ENCODE results near the gene MYOG.

MYOG gene

GRCh38 chr1:203090421-203091198, 4.8 kb upstream of the MYOG start:
- no peak for DNase-seq (ENCODE audit: low spot score)

GRCh38 chr1:203089651-203090045, 3.8 kb upstream of the MYOG start:
- DNase-seq (ENCODE audit: low spot score): no peak

- no peak for DNase-seq (ENCODE audit: low spot score)
These were observed 3.3 kb upstream of the MYOG start for GRCh38 chr1:203089001-203089650.

GRCh38 chr1:203088441-203088840, 2.6 kb upstream of the MYOG start:
- DNase-seq (ENCODE audit: low spot score): no peak

- no peak for DNase-seq (ENCODE audit: low spot score)
These were observed 1.4 kb upstream of the MYOG start for GRCh38 chr1:203086992-203087763.

- DNase-seq (ENCODE audit: low spot score): no peak
These were observed 954 bp downstream of the MYOG start for GRCh38 chr1:203084588-203085527.

GRCh38 chr1:203083463-203083921, 2.3 kb downstream of the MYOG start:
- no peak for DNase-seq (ENCODE audit: low spot score)

- no peak for DNase-seq (ENCODE audit: low spot score)
These were observed 3.0 kb downstream of the MYOG start for GRCh38 chr1:203082571-203083462.

GRCh38 chr1:203082231-203082505, 3.6 kb downstream of the MYOG start:
- no peak for DNase-seq (ENCODE audit: low spot score)

GRCh38 chr1:203081465-203082230, 4.2 kb downstream of the MYOG start:
- DNase-seq (ENCODE audit: low spot score): no peak

GRCh38 chr1:203080456-203080855, 5.4 kb downstream of the MYOG start:
- no peak for DNase-seq (ENCODE audit: low spot score)

- no peak for DNase-seq (ENCODE audit: low spot score)
These were observed 7.3 kb downstream of the MYOG start for GRCh38 chr1:203078478-203078877.

GRCh38 chr1:203077956-203078355, 7.9 kb downstream of the MYOG start:
- DNase-seq (ENCODE audit: low spot score): no peak

GRCh38 chr1:203077367-203077766, 8.4 kb downstream of the MYOG start:
- DNase-seq (ENCODE audit: low spot score): no peak

- no peak for DNase-seq (ENCODE audit: low spot score)
These were observed 9.7 kb downstream of the MYOG start for GRCh38 chr1:203076031-203076511.

- DNase-seq (ENCODE audit: low spot score): no peak
These were observed 10.4 kb downstream of the MYOG start for GRCh38 chr1:203075236-203076030.

GRCh38 chr1:203074610-203075009, 11.2 kb downstream of the MYOG start:
- no peak for DNase-seq (ENCODE audit: low spot score)

- no peak for DNase-seq (ENCODE audit: low spot score)
These were observed 12.3 kb downstream of the MYOG start for GRCh38 chr1:203073469-203073868.

- no peak for DNase-seq (ENCODE audit: low spot score)
These were observed 12.9 kb downstream of the MYOG start for GRCh38 chr1:203072911-203073310.
